PFSK-1 (cell line): ENCODE measurements around the gene KIAA1549.

Experiments
- FOXP2 ChIP-seq: optimal IDR thresholded peaks from 2 replicates; pipeline ENCODE3; 2011; ENCODE audit warnings: borderline replicate concordance, control low read depth, inconsistent platforms; ENCODE audit not compliant: insufficient read depth; ENCODE audit errors: extremely low read length, extremely low read depth
- POLR2AphosphoS5 ChIP-seq: IDR thresholded peaks from 2 replicates; pipeline ENCODE4 v1.6.1; 2012; ENCODE audit warnings: low read depth, mild to moderate bottlenecking, control low read depth, low read length, moderate library complexity
- SIN3A ChIP-seq: IDR thresholded peaks from 2 replicates; pipeline ENCODE4 v1.6.1; 2012; ENCODE audit warnings: mild to moderate bottlenecking, low read length, moderate library complexity, borderline replicate concordance; ENCODE audit not compliant: insufficient read depth
- TAF1 ChIP-seq: IDR thresholded peaks from 2 replicates; pipeline ENCODE4 v1.6.1; 2012; ENCODE audit warnings: low read length, control low read depth, borderline replicate concordance; ENCODE audit not compliant: insufficient read depth
- TF ChIP-seq, protein P1 (sequence below), 2 experiments: IDR thresholded peaks; 2 replicates each; pipeline versions ENCODE4 v1.6.1 to v1.8.0; 2011 to 2012; ENCODE audit warnings: low read depth in 2 of 2, low read length in 2 of 2, control low read depth in 1 of 2, inconsistent platforms in 1 of 2, mild to moderate bottlenecking in 1 of 2, moderate library complexity in 1 of 2; ENCODE audit not compliant: insufficient read depth in 1 of 2

The KIAA1549 gene

DNA sequence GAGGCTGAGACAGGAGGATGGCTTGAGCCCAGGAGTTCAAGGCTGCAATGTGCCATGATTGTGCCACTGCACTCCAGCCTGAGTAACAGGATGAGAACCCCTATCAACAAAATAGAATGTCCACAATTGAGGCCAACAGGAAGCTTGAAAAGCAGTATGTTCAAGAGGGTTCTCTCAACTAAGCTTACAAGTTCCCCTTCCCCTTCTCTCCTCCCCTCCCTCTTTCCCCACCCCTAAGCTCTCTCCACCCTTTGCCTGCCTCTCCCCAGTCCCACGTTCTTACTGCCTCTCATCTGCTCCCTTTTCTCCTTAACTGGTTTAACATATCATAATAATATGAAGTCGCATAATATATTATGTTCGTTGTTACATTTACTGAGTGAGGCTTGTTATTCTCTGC lies 35.4 kb downstream of the KIAA1549 start:
- no peak for TF ChIP-seq FOXP2
- no peak for TF ChIP-seq SIN3A
- TF ChIP-seq TAF1: no peak
- TF ChIP-seq POLR2AphosphoS5: no peak
- TF ChIP-seq, protein P1, sequence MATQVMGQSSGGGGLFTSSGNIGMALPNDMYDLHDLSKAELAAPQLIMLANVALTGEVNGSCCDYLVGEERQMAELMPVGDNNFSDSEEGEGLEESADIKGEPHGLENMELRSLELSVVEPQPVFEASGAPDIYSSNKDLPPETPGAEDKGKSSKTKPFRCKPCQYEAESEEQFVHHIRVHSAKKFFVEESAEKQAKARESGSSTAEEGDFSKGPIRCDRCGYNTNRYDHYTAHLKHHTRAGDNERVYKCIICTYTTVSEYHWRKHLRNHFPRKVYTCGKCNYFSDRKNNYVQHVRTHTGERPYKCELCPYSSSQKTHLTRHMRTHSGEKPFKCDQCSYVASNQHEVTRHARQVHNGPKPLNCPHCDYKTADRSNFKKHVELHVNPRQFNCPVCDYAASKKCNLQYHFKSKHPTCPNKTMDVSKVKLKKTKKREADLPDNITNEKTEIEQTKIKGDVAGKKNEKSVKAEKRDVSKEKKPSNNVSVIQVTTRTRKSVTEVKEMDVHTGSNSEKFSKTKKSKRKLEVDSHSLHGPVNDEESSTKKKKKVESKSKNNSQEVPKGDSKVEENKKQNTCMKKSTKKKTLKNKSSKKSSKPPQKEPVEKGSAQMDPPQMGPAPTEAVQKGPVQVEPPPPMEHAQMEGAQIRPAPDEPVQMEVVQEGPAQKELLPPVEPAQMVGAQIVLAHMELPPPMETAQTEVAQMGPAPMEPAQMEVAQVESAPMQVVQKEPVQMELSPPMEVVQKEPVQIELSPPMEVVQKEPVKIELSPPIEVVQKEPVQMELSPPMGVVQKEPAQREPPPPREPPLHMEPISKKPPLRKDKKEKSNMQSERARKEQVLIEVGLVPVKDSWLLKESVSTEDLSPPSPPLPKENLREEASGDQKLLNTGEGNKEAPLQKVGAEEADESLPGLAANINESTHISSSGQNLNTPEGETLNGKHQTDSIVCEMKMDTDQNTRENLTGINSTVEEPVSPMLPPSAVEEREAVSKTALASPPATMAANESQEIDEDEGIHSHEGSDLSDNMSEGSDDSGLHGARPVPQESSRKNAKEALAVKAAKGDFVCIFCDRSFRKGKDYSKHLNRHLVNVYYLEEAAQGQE (IDR thresholded peaks at IDR 0.05; ENCODE audit: insufficient read depth in 1 of 2, low read depth in 2 of 2, low read length in 2 of 2): no peak

DNA sequence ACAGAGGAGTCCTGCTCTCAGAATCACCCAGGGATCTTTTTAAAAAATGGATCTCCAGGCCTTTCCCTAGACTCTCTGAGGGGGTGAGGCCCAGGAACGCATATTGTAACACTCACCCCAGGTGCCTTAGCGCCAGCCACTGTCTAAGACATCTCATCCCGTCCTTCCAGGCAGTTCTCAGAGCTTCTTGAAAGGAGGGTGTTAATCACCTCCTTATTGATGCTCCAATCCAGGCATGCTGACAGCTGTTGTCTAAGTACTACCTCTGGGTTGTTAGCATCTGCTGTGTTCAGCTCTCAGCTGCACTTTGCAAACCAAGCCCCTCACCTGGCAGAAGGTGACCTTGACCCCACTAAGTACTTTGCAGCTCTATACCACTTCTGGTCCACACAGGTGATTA lies 36.0 kb downstream of the KIAA1549 start:
- TF ChIP-seq SIN3A (no peak), TAF1 (no peak), POLR2AphosphoS5 (no peak), FOXP2 (no peak)
- TF ChIP-seq, protein P1 (IDR thresholded peaks at IDR 0.05; ENCODE audit: insufficient read depth in 1 of 2, low read depth in 2 of 2, low read length in 2 of 2): no peak

DNA sequence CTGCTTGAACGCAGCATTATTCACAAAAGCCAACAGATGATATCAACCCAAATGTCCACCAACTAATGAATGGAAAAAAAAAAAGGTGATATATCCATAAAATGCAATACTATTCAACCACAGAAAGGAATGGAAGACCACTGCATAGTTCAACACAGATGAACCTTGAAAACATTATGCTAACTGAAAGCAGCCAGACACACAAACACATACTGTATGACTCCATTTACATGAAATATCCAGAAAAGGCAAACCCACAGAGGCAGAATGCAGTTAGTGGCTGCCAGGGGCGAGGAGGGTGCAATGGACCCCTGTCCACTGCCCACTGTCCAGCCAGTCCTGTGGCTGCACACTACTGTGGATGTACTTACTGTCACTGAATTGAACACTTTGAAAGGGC lies 36.6 kb downstream of the KIAA1549 start:
- TF ChIP-seq FOXP2: no peak
- TF ChIP-seq, protein P1 (IDR thresholded peaks at IDR 0.05; ENCODE audit: insufficient read depth in 1 of 2, low read depth in 2 of 2, low read length in 2 of 2): no peak
- no peak for TF ChIP-seq POLR2AphosphoS5
- no peak for TF ChIP-seq SIN3A
- no peak for TF ChIP-seq TAF1

DNA sequence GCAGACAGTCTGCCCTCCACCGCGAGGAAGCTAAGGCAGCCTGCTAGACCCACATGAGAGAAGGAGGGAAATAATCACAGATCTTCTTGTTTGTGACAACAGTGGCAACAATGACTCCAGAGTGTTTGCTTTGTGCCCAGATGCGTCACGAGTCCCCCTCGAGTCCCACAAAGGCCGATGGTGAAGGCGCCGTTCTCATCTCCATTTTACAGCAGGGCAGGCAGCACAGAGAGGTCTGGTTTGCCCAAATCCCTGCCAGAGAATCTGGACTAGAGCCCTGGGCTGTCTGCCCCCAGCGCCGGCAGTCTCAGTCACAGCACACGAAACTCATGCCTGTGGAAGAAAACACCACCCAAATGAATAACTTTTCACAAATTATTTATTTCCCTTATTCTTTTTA lies 38.1 kb downstream of the KIAA1549 start:
- TF ChIP-seq POLR2AphosphoS5 (no peak), SIN3A (no peak), FOXP2 (no peak), TAF1 (no peak)
- TF ChIP-seq, protein P1 (IDR thresholded peaks at IDR 0.05; ENCODE audit: insufficient read depth in 1 of 2, low read depth in 2 of 2, low read length in 2 of 2): no peak

DNA sequence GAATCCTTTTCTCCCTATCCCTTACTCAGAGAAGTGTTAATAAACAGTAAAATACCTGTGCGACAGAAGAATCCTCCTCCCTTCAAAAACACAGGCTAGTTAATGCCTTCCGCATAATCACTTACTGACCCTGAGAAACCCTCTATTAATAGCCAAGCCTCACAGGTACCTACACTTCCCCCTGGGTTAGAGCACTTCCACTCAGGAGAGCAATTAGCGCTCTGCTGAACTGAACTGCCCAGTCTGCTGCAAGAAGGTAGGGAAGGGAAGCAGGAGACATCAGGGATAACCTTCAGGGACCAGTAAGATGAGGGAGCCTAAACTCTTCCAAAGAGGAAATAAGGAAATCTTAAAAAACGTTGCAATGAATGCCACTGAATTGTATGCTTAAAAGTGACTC lies 39.6 kb downstream of the KIAA1549 start:
- no peak for TF ChIP-seq POLR2AphosphoS5
- TF ChIP-seq, protein P1 (IDR thresholded peaks at IDR 0.05; ENCODE audit: insufficient read depth in 1 of 2, low read depth in 2 of 2, low read length in 2 of 2): no peak
- no peak for TF ChIP-seq TAF1
- TF ChIP-seq FOXP2: no peak
- TF ChIP-seq SIN3A: no peak
